Measurements from ENCODE around the gene NRF1. TPM values are rescaled to one million over a fixed set of nuclear protein-coding genes. Genes with fewer than 3 reads are reported as not detected.

NRF1 gene
- total RNA-seq, 1 experiment from 2014 or later = 14.0 TPM

DNA sequence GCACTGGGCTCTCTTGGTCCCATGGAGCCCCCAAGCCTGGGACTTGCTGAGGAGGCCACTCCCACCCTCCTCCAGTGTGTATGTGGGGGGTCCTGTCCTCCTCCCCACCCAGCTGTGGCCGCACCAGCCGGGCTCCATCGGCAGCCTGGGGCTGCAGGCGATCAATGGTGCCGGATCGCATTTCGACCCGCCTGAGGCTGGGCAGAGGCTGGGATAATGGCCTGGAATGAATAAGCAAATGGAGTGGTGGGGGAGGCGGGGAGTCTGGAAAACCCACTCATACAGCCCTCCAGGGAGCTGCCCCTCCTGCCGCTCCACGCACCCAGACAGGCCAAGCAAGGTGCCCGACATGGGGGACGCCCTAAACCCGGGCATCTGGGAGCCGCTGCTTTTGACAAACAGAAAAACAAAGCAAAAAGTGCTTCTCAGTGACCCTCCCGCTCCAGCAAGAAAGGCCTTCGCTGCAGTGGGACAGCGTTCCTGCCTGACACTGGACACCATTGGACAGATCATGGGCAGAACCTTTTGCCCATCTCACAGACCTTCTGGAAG is 160.5 kb downstream of the NRF1 start:
- H3K27ac ChIP-seq (ENCODE audit: low read length) = no peak overlapping the region
- POLR2A ChIA-PET = no interaction called here
- CTCF ChIA-PET = interaction anchor here (0.6 kb wide), 1 partner anchor 361 kb away, joined by 4 read pairs; no protein-coding TSS in a partner anchor

DNA sequence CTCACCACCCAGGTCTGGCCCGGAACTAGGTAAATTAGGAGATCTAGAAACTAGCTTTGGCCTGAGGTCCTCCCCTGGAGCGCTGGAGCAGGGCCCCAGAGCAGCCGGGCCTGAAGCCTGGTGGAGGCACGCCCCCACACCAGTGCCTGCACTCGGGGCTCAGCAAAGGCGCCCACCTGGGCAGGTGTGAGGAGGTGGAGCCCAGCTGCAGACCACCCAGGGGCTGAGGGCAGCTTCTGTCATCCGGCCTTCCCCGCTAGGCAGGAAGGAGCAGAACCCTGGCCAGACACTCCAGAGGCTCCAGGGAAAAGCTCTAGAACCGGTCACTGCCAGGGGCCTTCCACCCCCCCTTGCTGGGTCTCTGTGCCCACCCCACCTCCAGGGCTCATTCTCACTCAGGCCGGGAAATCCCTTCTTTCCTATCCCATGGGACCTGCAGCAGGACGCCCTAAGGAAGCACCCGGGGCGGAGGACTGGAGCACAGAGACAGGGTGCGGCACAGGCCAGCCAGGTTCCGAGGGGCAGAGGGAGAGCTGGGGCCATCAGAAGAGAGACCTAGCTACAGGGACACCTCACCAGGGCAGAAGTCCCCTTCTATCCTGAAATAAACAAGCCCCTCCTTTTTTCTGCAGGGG is 161.2 kb downstream of the NRF1 start:
- ChIA-PET POLR2A (no interaction called here), CTCF (interaction anchor here (0.6 kb wide), 1 partner anchor 361 kb away, joined by 4 read pairs; no protein-coding TSS in a partner anchor)
- H3K9me3 ChIP-seq (ENCODE audit: control insufficient read depth, insufficient read depth, low read depth, low read length) = no peaks in the 10 kb centered on the region
- H3K4me1 ChIP-seq (ENCODE audit: control insufficient read depth, insufficient read depth, low read length) = peaks cover 3% of the 10 kb centered on the region; the same call in 1 of the 2 replicates
- in situ Hi-C loops (cut with HindIII; ENCODE audit: low pct_unique_long_range_greater_than_20kb, low sequenced_read_pairs) = no loop called here
- H3K4me3 ChIP-seq (ENCODE audit: low read depth in 2 of 2, low read length in 2 of 2) = no peak overlapping the region
- no peaks in the 10 kb centered on the region for H3K36me3 ChIP-seq (ENCODE audit: control insufficient read depth, insufficient read depth, low read length)
- no TSS peak for BruUV-seq (replicated peaks)
- TF ChIP-seq, protein P1, sequence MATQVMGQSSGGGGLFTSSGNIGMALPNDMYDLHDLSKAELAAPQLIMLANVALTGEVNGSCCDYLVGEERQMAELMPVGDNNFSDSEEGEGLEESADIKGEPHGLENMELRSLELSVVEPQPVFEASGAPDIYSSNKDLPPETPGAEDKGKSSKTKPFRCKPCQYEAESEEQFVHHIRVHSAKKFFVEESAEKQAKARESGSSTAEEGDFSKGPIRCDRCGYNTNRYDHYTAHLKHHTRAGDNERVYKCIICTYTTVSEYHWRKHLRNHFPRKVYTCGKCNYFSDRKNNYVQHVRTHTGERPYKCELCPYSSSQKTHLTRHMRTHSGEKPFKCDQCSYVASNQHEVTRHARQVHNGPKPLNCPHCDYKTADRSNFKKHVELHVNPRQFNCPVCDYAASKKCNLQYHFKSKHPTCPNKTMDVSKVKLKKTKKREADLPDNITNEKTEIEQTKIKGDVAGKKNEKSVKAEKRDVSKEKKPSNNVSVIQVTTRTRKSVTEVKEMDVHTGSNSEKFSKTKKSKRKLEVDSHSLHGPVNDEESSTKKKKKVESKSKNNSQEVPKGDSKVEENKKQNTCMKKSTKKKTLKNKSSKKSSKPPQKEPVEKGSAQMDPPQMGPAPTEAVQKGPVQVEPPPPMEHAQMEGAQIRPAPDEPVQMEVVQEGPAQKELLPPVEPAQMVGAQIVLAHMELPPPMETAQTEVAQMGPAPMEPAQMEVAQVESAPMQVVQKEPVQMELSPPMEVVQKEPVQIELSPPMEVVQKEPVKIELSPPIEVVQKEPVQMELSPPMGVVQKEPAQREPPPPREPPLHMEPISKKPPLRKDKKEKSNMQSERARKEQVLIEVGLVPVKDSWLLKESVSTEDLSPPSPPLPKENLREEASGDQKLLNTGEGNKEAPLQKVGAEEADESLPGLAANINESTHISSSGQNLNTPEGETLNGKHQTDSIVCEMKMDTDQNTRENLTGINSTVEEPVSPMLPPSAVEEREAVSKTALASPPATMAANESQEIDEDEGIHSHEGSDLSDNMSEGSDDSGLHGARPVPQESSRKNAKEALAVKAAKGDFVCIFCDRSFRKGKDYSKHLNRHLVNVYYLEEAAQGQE (IDR thresholded peaks at IDR 0.05; ENCODE audit: insufficient read depth in 1 of 2, low read depth in 2 of 2, low read length in 1 of 2) = no peak
- TF ChIP-seq POLR2AphosphoS5 (IDR thresholded peaks at IDR 0.05; ENCODE audit: low read depth, low read length) (no peak), SIN3A (IDR thresholded peaks at IDR 0.05; ENCODE audit: borderline replicate concordance, insufficient read depth, low read depth, low read length) (no peak), TCF7L2 (IDR thresholded peaks at IDR 0.05; ENCODE audit: low read depth, low read length) (no peak)
- TF ChIP-seq, protein P2, sequence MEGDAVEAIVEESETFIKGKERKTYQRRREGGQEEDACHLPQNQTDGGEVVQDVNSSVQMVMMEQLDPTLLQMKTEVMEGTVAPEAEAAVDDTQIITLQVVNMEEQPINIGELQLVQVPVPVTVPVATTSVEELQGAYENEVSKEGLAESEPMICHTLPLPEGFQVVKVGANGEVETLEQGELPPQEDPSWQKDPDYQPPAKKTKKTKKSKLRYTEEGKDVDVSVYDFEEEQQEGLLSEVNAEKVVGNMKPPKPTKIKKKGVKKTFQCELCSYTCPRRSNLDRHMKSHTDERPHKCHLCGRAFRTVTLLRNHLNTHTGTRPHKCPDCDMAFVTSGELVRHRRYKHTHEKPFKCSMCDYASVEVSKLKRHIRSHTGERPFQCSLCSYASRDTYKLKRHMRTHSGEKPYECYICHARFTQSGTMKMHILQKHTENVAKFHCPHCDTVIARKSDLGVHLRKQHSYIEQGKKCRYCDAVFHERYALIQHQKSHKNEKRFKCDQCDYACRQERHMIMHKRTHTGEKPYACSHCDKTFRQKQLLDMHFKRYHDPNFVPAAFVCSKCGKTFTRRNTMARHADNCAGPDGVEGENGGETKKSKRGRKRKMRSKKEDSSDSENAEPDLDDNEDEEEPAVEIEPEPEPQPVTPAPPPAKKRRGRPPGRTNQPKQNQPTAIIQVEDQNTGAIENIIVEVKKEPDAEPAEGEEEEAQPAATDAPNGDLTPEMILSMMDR (IDR thresholded peaks at IDR 0.05) = no peak
- H3K27ac ChIP-seq (ENCODE audit: low read length) = no peak overlapping the region
- ATAC-seq = no peak
- intact Hi-C loops (cut with micrococcal nuclease; ENCODE audit: unreplicated experiment) = no loop called here
- H3K27me3 ChIP-seq (ENCODE audit: control insufficient read depth, insufficient read depth, low read length) = no peaks in the 10 kb centered on the region
- no peak for DNase-seq (ENCODE audit: low read depth, low spot score)

More for the DNA sequence above, 160.5 kb downstream of the NRF1 start:
- intact Hi-C loops (cut with micrococcal nuclease; ENCODE audit: unreplicated experiment) (no loop called here), in situ Hi-C loops (cut with HindIII; ENCODE audit: low pct_unique_long_range_greater_than_20kb, low sequenced_read_pairs) (no loop called here)
- H3K4me1 ChIP-seq (ENCODE audit: control insufficient read depth, insufficient read depth, low read length) = peaks cover 3% of the 10 kb centered on the region; the same call in 1 of the 2 replicates
- ATAC-seq (no peak), DNase-seq (ENCODE audit: low read depth, low spot score) (no peak)
- H3K36me3 ChIP-seq (ENCODE audit: control insufficient read depth, insufficient read depth, low read length) = no peaks in the 10 kb centered on the region
- no peak overlapping the region for H3K4me3 ChIP-seq (ENCODE audit: low read depth in 2 of 2, low read length in 2 of 2)
- no peaks in the 10 kb centered on the region for H3K27me3 ChIP-seq (ENCODE audit: control insufficient read depth, insufficient read depth, low read length)
- no peaks in the 10 kb centered on the region for H3K9me3 ChIP-seq (ENCODE audit: control insufficient read depth, insufficient read depth, low read depth, low read length)
- BruUV-seq (replicated peaks) = no TSS peak
- TF ChIP-seq TCF7L2 (IDR thresholded peaks at IDR 0.05; ENCODE audit: low read depth, low read length) = no peak
- TF ChIP-seq, protein P1 (IDR thresholded peaks at IDR 0.05; ENCODE audit: insufficient read depth in 1 of 2, low read depth in 2 of 2, low read length in 1 of 2) = no peak
- TF ChIP-seq, protein P2 (IDR thresholded peaks at IDR 0.05) = no peak
- no peak for TF ChIP-seq POLR2AphosphoS5 (IDR thresholded peaks at IDR 0.05; ENCODE audit: low read depth, low read length)
- TF ChIP-seq SIN3A (IDR thresholded peaks at IDR 0.05; ENCODE audit: borderline replicate concordance, insufficient read depth, low read depth, low read length) = no peak
